Progenitor cell of endocrine pancreas (in vitro differentiated cells): ENCODE measurements around the gene AQP2. TPM values are rescaled to one million over a fixed set of nuclear protein-coding genes. Genes with fewer than 3 reads are reported as not detected.

Experiments used
- DNase-seq: peaks from one replicate; pipeline ENCODE4 v3.0.0; 2021; ENCODE audit warnings: low spot score; ENCODE audit not compliant: unreplicated experiment
- H3K27ac Mint-ChIP-seq: 2 replicates; pipeline ENCODE4 v1.8.0; 2021; ENCODE audit warnings: mild to moderate bottlenecking, moderate library complexity, mixed read lengths
- H3K27me3 Mint-ChIP-seq: 2 replicates; pipeline ENCODE4 v1.8.0; 2021; ENCODE audit warnings: mixed read lengths
- H3K36me3 Mint-ChIP-seq: 2 replicates; pipeline ENCODE4 v1.8.0; 2022; ENCODE audit warnings: mixed read lengths; ENCODE audit not compliant: insufficient read depth
- H3K4me1 Mint-ChIP-seq: 2 replicates; pipeline ENCODE4 v1.8.0; 2021; ENCODE audit warnings: low read depth, mixed read lengths
- H3K4me3 Mint-ChIP-seq: 2 replicates; pipeline ENCODE4 v1.8.0; 2021; ENCODE audit warnings: low read depth, mild to moderate bottlenecking, moderate library complexity, mixed read lengths
- H3K9me3 Mint-ChIP-seq: 2 replicates; pipeline ENCODE4 v1.8.0; 2021; ENCODE audit warnings: low read depth, mixed read lengths
- total RNA-seq: library from RNA; stranded (reverse); gene quantifications from 2 replicates; pipeline ENCODE4 v1.2.1, GENCODE V29; 2021
- TF ChIP-seq, protein P1 (sequence below): fragments of 200-600 bp; sonication (generic); IDR thresholded peaks from one replicate; pipeline ENCODE4 v1.5.0; 2021; ENCODE audit warnings: antibody characterized with exemption, mild to moderate bottlenecking; ENCODE audit not compliant: unreplicated experiment

AQP2 gene
- total RNA-seq, 1 donor from 2014 or later, result 1.0 TPM

GRCh38 chr12:49909356-49909755, 41.2 kb upstream of the AQP2 start:
- no peak overlapping the region for H3K27ac Mint-ChIP-seq
- H3K27me3 Mint-ChIP-seq, result peaks cover 48% of the 10 kb centered on the region
- DNase-seq, result no peak
- H3K4me1 Mint-ChIP-seq, result no peaks in the 10 kb centered on the region
- no peaks in the 10 kb centered on the region for H3K36me3 Mint-ChIP-seq
- H3K9me3 Mint-ChIP-seq, result no peaks in the 10 kb centered on the region
- TF ChIP-seq, protein P1, sequence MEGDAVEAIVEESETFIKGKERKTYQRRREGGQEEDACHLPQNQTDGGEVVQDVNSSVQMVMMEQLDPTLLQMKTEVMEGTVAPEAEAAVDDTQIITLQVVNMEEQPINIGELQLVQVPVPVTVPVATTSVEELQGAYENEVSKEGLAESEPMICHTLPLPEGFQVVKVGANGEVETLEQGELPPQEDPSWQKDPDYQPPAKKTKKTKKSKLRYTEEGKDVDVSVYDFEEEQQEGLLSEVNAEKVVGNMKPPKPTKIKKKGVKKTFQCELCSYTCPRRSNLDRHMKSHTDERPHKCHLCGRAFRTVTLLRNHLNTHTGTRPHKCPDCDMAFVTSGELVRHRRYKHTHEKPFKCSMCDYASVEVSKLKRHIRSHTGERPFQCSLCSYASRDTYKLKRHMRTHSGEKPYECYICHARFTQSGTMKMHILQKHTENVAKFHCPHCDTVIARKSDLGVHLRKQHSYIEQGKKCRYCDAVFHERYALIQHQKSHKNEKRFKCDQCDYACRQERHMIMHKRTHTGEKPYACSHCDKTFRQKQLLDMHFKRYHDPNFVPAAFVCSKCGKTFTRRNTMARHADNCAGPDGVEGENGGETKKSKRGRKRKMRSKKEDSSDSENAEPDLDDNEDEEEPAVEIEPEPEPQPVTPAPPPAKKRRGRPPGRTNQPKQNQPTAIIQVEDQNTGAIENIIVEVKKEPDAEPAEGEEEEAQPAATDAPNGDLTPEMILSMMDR, result no peak
- no peak overlapping the region for H3K4me3 Mint-ChIP-seq

- Mint-ChIP-seq H3K27ac (no peak overlapping the region), H3K27me3 (peaks cover 44% of the 10 kb centered on the region), H3K36me3 (no peaks in the 10 kb centered on the region), H3K4me1 (no peaks in the 10 kb centered on the region), H3K4me3 (no peak overlapping the region), H3K9me3 (no peaks in the 10 kb centered on the region)
- TF ChIP-seq, protein P1, result no peak
- DNase-seq, result no peak
These were observed 40.7 kb upstream of the AQP2 start for GRCh38 chr12:49909826-49910225.

- Mint-ChIP-seq H3K27ac (no peak overlapping the region), H3K4me1 (no peaks in the 10 kb centered on the region), H3K4me3 (no peak overlapping the region), H3K9me3 (no peaks in the 10 kb centered on the region), H3K27me3 (peaks cover 39% of the 10 kb centered on the region), H3K36me3 (no peaks in the 10 kb centered on the region)
- TF ChIP-seq, protein P1, result no peak
- DNase-seq, result no peak
These were observed 40.0 kb upstream of the AQP2 start for GRCh38 chr12:49910331-49911212.

- DNase-seq, result no peak
- Mint-ChIP-seq H3K4me3 (no peak overlapping the region), H3K27ac (no peak overlapping the region), H3K9me3 (no peaks in the 10 kb centered on the region), H3K27me3 (peaks cover 33% of the 10 kb centered on the region), H3K36me3 (no peaks in the 10 kb centered on the region), H3K4me1 (no peaks in the 10 kb centered on the region)
- TF ChIP-seq, protein P1, result no peak
These were observed 39.3 kb upstream of the AQP2 start for GRCh38 chr12:49911213-49911605.

- Mint-ChIP-seq H3K36me3 (no peaks in the 10 kb centered on the region), H3K4me3 (no peak overlapping the region), H3K27me3 (peaks cover 29% of the 10 kb centered on the region), H3K9me3 (no peaks in the 10 kb centered on the region), H3K4me1 (peaks cover 3% of the 10 kb centered on the region), H3K27ac (no peak overlapping the region)
- TF ChIP-seq, protein P1, result no peak
- no peak for DNase-seq
These were observed 37.9 kb upstream of the AQP2 start for GRCh38 chr12:49912345-49913255.
